ENCODE data around the gene DUSP22.

GRCh38 chr6:292506-293192 is 362 bp downstream of the DUSP22 start:
- no peak for TF ChIP-seq ZBTB34 (CRISPR knock-in tag; IDR thresholded peaks at IDR 0.05)
- no peak for TF ChIP-seq MYNN (IDR thresholded peaks at IDR 0.05)
- no peak for TF ChIP-seq MYNN (CRISPR knock-in tag; IDR thresholded peaks at IDR 0.05)
